Activated effector memory CD4-positive, alpha-beta T cell treated with anti-CD3 and anti-CD28 coated beads, Interleukin-2, amount 50 U/mL, for 16 hours (primary cell): ENCODE measurements around the gene DDR1.
"Not testable (repeated sequence)": the region's sequence is repeated elsewhere in the genome, so short reads cannot be mapped to it uniquely, and the experiment has no call there.

Experiments used
- DNase-seq: peaks from one replicate; pipeline ENCODE4 v3.0.0-alpha.2; 2020

Gene DDR1

GRCh38 chr6:30854285-30855040 is 29.9 kb upstream of the DDR1 start:
- no peak for DNase-seq

- DNase-seq, result no peak
Observed at GRCh38 chr6:30855429-30856075, 28.8 kb upstream of the DDR1 start.

DNA sequence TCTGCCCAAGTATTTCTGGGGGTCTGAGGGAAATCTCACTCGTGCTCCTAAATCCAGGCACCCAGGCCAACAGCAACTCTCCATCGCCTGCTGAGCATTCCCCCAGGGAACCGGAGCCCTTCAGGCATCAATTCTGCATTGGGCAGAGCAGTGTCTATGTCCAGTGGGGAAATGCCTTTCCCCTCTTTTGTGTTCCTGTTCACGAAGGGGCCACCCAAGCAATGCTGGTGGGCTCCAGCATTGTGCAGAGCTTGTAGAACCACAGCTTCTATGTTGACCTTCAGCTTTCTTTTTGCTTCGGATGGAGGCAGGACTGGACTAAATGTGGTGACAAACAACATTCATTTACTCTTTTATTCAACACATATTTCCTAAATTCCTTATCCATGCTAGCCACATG is 27.2 kb upstream of the DDR1 start:
- DNase-seq, result no peak

GRCh38 chr6:30857549-30857948 is 26.8 kb upstream of the DDR1 start:
- no peak for DNase-seq

- DNase-seq, result not testable (repeated sequence)
Observed at GRCh38 chr6:30859726-30860125, 24.6 kb upstream of the DDR1 start.

DNA sequence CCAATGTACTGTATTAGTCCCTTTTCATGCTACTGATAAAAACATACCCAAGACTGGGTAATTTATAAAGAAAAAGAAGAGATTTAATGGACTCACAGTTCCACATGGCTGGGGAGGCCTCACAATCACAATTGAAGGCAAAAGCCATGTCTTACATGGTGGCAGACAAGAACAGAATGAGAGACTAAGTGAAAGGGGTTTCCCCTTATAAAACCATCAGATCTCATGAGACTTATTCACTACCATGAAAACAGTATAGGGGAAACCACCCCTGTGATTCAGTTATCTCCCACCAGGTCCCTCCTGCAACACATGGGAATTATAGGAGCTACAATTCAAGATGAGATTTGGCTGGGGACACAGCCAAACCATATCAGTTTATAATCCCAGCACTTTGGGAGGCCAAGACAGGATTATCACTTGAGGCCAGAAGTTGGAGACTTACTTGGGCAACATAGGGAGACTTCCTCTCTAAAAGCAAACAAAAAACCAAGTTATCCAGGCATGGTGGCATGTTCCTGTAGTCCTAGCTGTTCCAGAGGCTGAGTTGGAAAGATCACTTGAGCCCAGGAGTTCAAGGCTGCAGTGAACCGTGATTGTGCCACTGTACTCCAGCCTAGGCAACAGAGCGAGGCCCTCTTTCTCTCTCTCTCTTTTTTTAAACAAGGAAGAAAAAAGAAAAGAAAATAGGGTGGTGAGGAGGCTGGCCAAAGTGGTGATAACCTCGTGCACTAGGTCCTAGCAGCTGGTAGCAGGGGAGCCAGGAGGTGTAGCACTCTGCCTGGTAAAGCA is 22.9 kb upstream of the DDR1 start:
- DNase-seq, result no peak

GRCh38 chr6:30862156-30862875 is 22.0 kb upstream of the DDR1 start:
- no peak for DNase-seq

DNA sequence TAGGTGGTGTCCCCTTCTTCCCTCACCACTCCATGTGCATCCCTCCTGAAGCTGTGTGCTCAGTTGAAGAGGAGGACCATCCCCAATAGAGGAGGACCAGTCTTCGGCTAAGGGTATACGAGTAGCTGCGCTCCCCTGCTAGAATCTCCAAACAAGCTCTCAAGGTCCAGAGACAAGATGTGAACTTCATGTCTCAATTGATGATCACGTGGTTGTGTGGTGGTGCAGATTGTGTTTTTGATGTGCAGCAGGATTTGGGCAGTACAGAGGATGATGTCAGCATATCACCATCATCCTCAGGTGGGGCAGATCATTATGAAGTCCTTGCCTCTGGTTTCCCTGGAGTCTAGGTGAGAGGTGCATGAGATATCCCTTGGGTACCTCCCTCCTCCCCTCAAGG is 20.0 kb upstream of the DDR1 start:
- DNase-seq, result no peak

DNA sequence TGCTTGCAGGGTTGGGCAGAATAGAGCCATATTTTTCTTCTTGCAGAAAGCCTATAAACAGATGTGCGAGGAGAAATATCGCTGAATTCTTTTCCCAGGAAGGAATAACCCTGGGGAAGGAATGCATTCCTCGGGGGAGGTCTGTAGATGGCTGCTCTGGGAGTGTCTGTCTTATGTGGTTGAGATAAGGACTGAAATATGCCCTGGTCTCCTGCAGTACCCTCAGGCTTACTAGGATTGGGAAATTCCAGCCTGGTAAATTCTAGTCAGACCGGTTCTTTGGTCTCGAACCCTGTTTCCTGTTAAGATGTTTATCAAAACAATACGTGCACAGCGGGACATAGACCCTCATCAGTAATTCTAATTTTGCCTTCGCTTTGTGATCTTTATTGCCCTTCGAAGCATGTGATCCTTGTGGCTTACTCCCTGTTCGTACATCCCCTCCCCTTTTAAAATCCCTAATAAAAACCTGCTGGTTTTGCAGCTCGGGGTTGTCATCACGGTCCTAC is 15.0 kb upstream of the DDR1 start:
- not testable (repeated sequence) for DNase-seq

GRCh38 chr6:30870546-30870945 is 13.8 kb upstream of the DDR1 start:
- DNase-seq, result no peak

DNA sequence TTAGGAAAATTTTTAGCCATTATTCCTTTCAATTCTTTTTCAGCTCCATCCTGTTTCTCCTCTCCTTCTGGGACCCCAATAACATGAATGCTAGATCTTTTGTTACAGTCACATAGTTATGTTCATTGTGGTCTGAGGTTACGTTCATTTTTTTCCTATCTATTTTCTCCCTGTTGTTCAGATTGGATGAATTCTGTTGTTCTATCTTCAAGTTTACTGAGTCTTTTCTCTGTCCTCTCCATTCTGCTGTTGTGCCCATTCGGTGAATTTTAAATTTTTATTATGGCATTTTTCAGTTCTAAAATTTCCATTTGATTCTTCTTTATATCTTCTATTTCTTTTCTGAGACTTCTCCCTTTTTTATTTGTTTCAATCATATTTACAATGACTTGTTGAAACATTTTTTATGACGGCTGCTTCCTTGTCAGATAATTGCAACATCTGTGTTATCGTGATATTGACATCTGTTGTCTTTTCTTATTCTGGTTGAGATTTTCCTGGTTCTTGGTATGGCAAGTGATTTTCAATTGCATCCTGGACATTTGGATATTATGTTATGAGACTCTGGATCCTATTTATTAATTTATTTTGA is 12.6 kb upstream of the DDR1 start:
- DNase-seq, result no peak

GRCh38 chr6:30873137-30873640 is 11.1 kb upstream of the DDR1 start:
- no peak for DNase-seq

DNA sequence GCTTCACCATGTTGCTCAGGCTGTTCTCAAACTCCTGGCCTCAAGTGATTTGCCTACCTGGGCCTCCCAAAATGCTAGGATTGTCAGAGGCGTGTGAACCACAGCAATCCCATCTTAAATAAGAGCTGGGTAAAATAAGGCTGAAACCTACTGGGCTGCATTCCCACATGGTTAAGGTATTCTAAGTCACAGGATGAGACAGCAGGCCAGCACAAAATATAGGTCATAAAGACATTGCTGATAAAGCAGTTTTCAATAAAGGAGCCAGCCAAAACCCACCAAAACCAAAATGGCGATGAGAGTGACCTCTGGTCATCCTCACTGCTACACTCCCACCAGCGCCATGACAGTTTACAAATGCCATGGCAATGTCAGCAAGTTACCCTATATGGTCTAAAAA is 10.5 kb upstream of the DDR1 start:
- DNase-seq, result not testable (repeated sequence)

- DNase-seq, result no peak
Observed at GRCh38 chr6:30875244-30876038, 8.9 kb upstream of the DDR1 start.

DNA sequence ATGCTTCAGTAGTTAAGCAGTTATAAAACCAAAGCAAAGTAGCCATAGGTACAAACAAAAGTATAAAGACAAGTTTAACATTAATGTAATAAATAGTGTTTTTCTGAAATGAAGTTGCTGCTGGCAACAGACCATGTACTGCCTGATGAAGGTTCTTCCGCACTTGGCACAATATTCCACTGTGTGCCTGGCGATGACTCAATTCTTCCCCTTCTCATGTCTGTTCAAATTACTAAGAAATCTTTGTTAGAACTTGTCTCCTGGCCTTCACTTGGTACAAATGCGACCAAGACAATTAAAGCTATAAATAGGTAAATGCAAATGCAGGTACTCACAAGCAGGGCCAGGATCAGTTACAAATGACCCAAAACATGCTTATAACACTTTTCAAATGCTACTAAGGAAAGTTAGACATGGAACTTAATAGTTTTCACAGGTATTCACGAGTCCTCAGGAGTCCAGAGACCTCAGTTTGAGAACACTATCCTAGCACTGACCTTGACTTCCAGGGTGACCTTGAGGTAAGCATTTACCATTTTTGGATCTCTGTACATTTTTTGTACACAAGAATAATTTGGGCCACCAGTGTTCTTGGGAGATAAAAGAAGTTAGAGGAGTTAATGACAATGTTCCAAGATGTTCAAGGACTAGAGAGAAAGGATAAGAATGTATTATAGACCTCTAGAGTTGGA is 8.1 kb upstream of the DDR1 start:
- DNase-seq, result no peak

DNA sequence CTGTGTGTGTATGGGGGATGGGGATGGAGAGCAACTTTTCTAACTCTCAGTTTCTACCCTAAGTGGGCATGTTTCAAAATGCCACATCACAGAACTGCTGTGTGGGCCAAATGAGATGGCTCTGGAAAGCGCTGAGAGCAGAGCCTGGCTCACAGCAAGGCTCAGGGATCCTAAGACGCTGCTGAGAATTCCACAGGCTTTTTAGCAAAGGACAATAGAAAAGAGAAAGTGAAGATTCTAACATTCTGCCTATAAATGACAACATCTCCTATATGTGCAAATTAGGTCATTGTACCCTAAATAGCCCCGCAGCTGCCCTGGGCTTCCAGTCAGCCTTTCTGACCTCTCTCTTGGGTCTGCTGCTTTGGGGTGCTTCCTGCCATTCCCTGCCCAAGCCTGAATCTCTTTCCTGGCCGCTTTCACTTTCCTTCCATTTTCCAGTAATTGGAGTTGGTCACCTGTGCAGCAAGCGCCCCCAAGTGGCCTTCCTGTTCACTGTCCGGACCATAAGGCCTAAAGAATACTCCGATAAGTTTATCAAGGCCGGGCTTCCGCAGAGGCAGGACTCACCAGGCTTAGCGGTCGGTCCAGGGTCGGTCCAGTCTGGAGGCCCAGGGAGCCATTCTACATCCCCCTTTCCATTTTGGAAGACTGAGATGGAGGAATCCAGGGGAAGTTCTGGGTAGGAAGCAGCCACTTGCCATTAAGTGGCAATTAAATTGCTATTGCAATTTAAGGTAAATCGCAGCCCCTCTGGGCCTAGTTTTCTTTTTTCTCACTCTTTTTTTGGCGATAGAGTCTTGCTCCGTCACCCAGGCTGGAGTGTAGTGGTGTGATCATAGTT is 6.7 kb upstream of the DDR1 start:
- peak; percentile 90 for DNase-seq

GRCh38 chr6:30879684-30880427 is 4.5 kb upstream of the DDR1 start:
- DNase-seq, result peak; percentile 30

DNA sequence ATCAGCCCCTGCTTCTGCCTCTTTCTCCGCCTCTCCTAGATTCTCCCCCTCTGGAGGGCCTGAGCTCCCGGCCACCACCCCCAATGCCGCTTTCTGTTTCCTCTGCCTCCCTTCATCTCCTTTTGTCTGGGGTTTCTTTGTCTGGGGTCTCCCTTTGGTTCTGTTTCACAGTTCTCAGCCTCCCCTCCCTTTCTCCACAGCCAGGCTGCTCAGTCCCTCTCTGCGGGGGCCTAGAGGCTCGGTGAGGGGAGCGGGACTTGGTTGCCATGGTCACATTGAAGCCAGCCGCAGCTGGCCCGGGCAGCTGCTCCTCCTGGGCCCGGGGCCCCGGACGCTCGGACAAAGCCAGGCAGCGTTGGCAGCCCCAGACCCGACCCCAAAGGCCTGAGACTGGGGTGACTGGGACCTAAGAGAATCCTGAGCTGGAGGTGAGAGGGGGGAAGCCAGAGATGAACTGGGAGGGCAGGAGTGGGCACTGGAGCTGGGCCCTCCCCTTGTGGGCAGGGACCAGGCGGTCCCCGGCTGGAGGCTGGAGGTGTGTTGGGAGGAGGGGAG is 3.5 kb upstream of the DDR1 start:
- DNase-seq, result peak; percentile 50
